Stimulated activated naive CD8-positive, alpha-beta T cell treated with anti-CD3 and anti-CD28 coated beads, Interleukin-15, Interleukin-2, amounts not matched to agents 100 U/mL and 50 U/mL, for 24 hours (primary cell): ENCODE results near the gene HHIP.

Experiments used
- ATAC-seq: fragments of 150-1000 bp; cut with Tn5 transposase; one replicate; pipeline ENCODE4 v1.10.0; 2021
- DNase-seq: peaks from one replicate; pipeline ENCODE4 v3.0.0; 2021

HHIP gene

GRCh38 chr4:144705601-144706590 is 59.9 kb downstream of the HHIP start:
- DNase-seq (no peak), ATAC-seq (no peak)

GRCh38 chr4:144709159-144709558 is 63.2 kb downstream of the HHIP start:
- ATAC-seq = no peak
- no peak for DNase-seq

GRCh38 chr4:144709793-144710525 is 64.0 kb downstream of the HHIP start:
- no peak for ATAC-seq
- no peak for DNase-seq

GRCh38 chr4:144710526-144710912 is 64.6 kb downstream of the HHIP start:
- DNase-seq = no peak
- no peak for ATAC-seq

- ATAC-seq (no peak), DNase-seq (no peak)
These were observed 65.9 kb downstream of the HHIP start for GRCh38 chr4:144711700-144712456.

- no peak for DNase-seq
- ATAC-seq = no peak
These were observed 66.8 kb downstream of the HHIP start for GRCh38 chr4:144712775-144713174.

- DNase-seq (no peak), ATAC-seq (no peak)
These were observed 68.2 kb downstream of the HHIP start for GRCh38 chr4:144714166-144714565.

- ATAC-seq (no peak), DNase-seq (no peak)
These were observed 69.3 kb downstream of the HHIP start for GRCh38 chr4:144715230-144715629.

GRCh38 chr4:144716778-144717177 is 70.8 kb downstream of the HHIP start:
- ATAC-seq (no peak), DNase-seq (no peak)

GRCh38 chr4:144718958-144719512 is 73.1 kb downstream of the HHIP start:
- no peak for DNase-seq
- ATAC-seq = no peak

- DNase-seq = no peak
- ATAC-seq = no peak
These were observed 74.5 kb downstream of the HHIP start for GRCh38 chr4:144720491-144720890.

- DNase-seq = no peak
- no peak for ATAC-seq
These were observed 76.0 kb downstream of the HHIP start for GRCh38 chr4:144721994-144722393.

- no peak for ATAC-seq
- DNase-seq = no peak
These were observed 77.5 kb downstream of the HHIP start for GRCh38 chr4:144723471-144723870.

GRCh38 chr4:144729175-144729574 is 83.2 kb downstream of the HHIP start:
- ATAC-seq (no peak), DNase-seq (no peak)

GRCh38 chr4:144732584-144733428 is 86.8 kb downstream of the HHIP start:
- ATAC-seq = no peak
- no peak for DNase-seq

GRCh38 chr4:144733566-144733965 is 87.6 kb downstream of the HHIP start:
- no peak for ATAC-seq
- no peak for DNase-seq

GRCh38 chr4:144734522-144734921 is 88.6 kb downstream of the HHIP start:
- ATAC-seq (no peak), DNase-seq (no peak)

- ATAC-seq (no peak), DNase-seq (no peak)
These were observed 92.7 kb downstream of the HHIP start for GRCh38 chr4:144738649-144739048.

- DNase-seq (no peak), ATAC-seq (no peak)
These were observed 93.6 kb downstream of the HHIP start for GRCh38 chr4:144739511-144740033.

- DNase-seq (no peak), ATAC-seq (no peak)
These were observed 94.4 kb downstream of the HHIP start for GRCh38 chr4:144740316-144740715.
